Ishikawa (cell line): ENCODE measurements around the gene TSHZ3.

Experiments
- MAX ChIP-seq: IDR thresholded peaks from 2 replicates; pipeline ENCODE4 v1.6.1; 2012
- RAD21 ChIP-seq: IDR thresholded peaks from 2 replicates; pipeline ENCODE4 v1.6.1; 2012; ENCODE audit warnings: low read depth
- YY1 ChIP-seq: IDR thresholded peaks from 2 replicates; pipeline ENCODE4 v1.6.1; 2012; ENCODE audit warnings: low read depth

DNA sequence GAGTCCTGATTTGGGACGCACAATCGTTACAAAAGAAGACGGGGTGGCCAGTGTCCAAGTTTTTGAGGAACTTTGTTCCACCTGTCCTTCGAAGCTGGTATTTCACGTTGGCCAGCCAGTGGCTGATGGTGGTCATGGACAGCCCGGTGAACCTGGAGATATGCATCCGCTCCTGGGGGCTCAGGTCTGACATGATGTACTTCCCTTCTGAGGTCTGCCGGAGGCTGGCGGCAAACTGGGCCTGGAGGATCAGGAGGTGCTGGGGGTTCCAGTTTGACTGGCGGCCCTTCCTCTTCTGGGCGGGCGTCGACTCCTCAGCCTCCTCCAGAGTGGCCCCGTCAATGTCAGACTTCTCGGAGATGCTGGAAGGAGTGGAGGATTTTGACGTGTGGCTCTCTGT is 72.4 kb downstream of the TSHZ3 start:
- no peak for TF ChIP-seq YY1
- no peak for TF ChIP-seq MAX
- TF ChIP-seq RAD21, result no peak
